GM23338 (cell line): ENCODE data around the gene ACTR6. TPM values are rescaled to one million over a fixed set of nuclear protein-coding genes. Genes with fewer than 3 reads are reported as not detected.

Experiments used
- ATAC-seq: fragments of 200-7000 bp; cut with Tn5 transposase; 3 replicates; pipeline ENCODE4 v1.9.1; 2020
- DNase-seq: peaks from one replicate; pipeline ENCODE4 v3.0.0-alpha.2; 2015; ENCODE audit warnings: low spot score
- H2AFZ ChIP-seq: fragments of 200-600 bp; sonication (generic); 2 replicates; pipeline ENCODE4 v1.8.0; 2016; ENCODE audit warnings: antibody characterized with exemption, mild to moderate bottlenecking, moderate library complexity
- H3F3A ChIP-seq: fragments of 200-600 bp; sonication (generic); replicated peaks from 2 replicates; pipeline ENCODE4 v1.8.0; 2017; ENCODE audit warnings: antibody characterized with exemption, mixed run types, low read depth
- H3K27ac ChIP-seq: fragments of 200-600 bp; sonication (generic); 2 replicates; pipeline ENCODE4 v1.6.1; 2016; ENCODE audit warnings: low read depth
- H3K27me3 ChIP-seq: fragments of 200-600 bp; sonication (generic); 2 replicates; pipeline ENCODE4 v1.8.0; 2016; ENCODE audit warnings: mild to moderate bottlenecking, mixed run types, moderate library complexity; ENCODE audit not compliant: insufficient read depth
- H3K36me3 ChIP-seq: fragments of 200-600 bp; sonication (generic); 2 replicates; pipeline ENCODE4 v1.8.0; 2016; ENCODE audit warnings: mild to moderate bottlenecking; ENCODE audit not compliant: insufficient read depth
- H3K4me1 ChIP-seq: fragments of 200-600 bp; sonication (generic); 2 replicates; pipeline ENCODE4 v1.8.0; 2016; ENCODE audit warnings: mild to moderate bottlenecking, moderate library complexity; ENCODE audit not compliant: insufficient read depth
- H3K4me2 ChIP-seq: fragments of 200-600 bp; sonication (generic); 2 replicates; pipeline ENCODE4 v1.7.1; 2017; ENCODE audit warnings: mixed run types
- H3K4me3 ChIP-seq: fragments of 200-600 bp; sonication (generic); 2 replicates; pipeline ENCODE4 v1.6.1; 2016; ENCODE audit warnings: mixed run types
- H3K79me2 ChIP-seq: fragments of 200-600 bp; sonication (generic); replicated peaks from 2 replicates; pipeline ENCODE4 v1.8.0; 2017; ENCODE audit warnings: mild to moderate bottlenecking; ENCODE audit not compliant: insufficient read depth
- H3K9me2 ChIP-seq: fragments of 200-600 bp; sonication (generic); 2 replicates; pipeline ENCODE4 v1.8.0; 2017; ENCODE audit not compliant: insufficient read depth
- H4K20me1 ChIP-seq: fragments of 200-600 bp; sonication (generic); replicated peaks from 2 replicates; pipeline ENCODE4 v1.8.0; 2017; ENCODE audit warnings: mild to moderate bottlenecking; ENCODE audit not compliant: insufficient read depth
- H3K27ac Mint-ChIP-seq: 2 replicates; pipeline ENCODE4 v1.8.0; 2020; ENCODE audit warnings: inconsistent platforms, mild to moderate bottlenecking, moderate library complexity, mixed read lengths
- H3K27me3 Mint-ChIP-seq: 3 replicates; pipeline ENCODE4 v1.8.0; 2022; ENCODE audit warnings: low read depth, mild to moderate bottlenecking, moderate library complexity, mixed read lengths, inconsistent platforms; ENCODE audit not compliant: insufficient read depth, poor library complexity
- H3K36me3 Mint-ChIP-seq: 3 replicates; pipeline ENCODE4 v1.8.0; 2021; ENCODE audit warnings: low read depth, mild to moderate bottlenecking, inconsistent platforms, moderate library complexity, mixed read lengths
- H3K4me1 Mint-ChIP-seq: 3 replicates; pipeline ENCODE4 v1.8.0; 2020; ENCODE audit warnings: mild to moderate bottlenecking, inconsistent platforms, mixed read lengths
- H3K4me3 Mint-ChIP-seq: 3 replicates; pipeline ENCODE4 v1.8.0; 2021; ENCODE audit warnings: moderate library complexity, mild to moderate bottlenecking, inconsistent platforms, mixed read lengths
- H3K9me3 Mint-ChIP-seq: 3 replicates; pipeline ENCODE4 v1.8.0; 2020; ENCODE audit warnings: moderate library complexity, mild to moderate bottlenecking, inconsistent platforms, mixed read lengths
- CREB1 ChIP-seq: fragments of 250-450 bp; sonication (Bioruptor Pico); IDR thresholded peaks from 2 replicates; pipeline ENCODE4 v1.5.0; 2020; ENCODE audit warnings: low read depth, mild to moderate bottlenecking, moderate library complexity
- STAT1 ChIP-seq: IDR thresholded peaks from one replicate; pipeline ENCODE4 v1.6.1; 2016; ENCODE audit warnings: antibody characterized with exemption; ENCODE audit not compliant: unreplicated experiment
- ZNF114 ChIP-seq: fragments of 250-450 bp; sonication (Bioruptor Pico); IDR thresholded peaks from 2 replicates; pipeline ENCODE4 v1.5.0; 2020; ENCODE audit warnings: mild to moderate bottlenecking, moderate library complexity
- polyA plus RNA-seq: library from polyadenylated mRNA; unstranded; fragments of >200 nt; fragmentation: Nextera tagmentation; extraction: Ambion mirVana; gene quantifications from 2 replicates; pipeline ENCODE4 v1.2.1, GENCODE V29; 2016
- total RNA-seq: library from RNA; depleted of rRNA; stranded (reverse); fragments of >200 nt; shearing (Covaris generic); gene quantifications from 2 replicates; pipeline ENCODE4 v1.2.3, GENCODE V29; 2014
- TF ChIP-seq, protein P1 (sequence below), 2 experiments: fragments of 200-600 bp in 1 of 2; sonication (generic) in 1 of 2; conservative IDR thresholded peaks; 2 replicates each; pipeline versions ENCODE4 v1.5.1 to v1.6.1; 2016 to 2017; ENCODE audit warnings: antibody characterized with exemption in 2 of 2, low read depth in 2 of 2, mild to moderate bottlenecking in 2 of 2, moderate library complexity in 1 of 2
- TF ChIP-seq, protein P2 (sequence below): fragments of 250-450 bp; sonication (Bioruptor Pico); IDR thresholded peaks from 2 replicates; pipeline ENCODE4 v1.5.0; 2020; ENCODE audit warnings: mild to moderate bottlenecking, moderate library complexity
- TF ChIP-seq, protein P3 (sequence below): IDR thresholded peaks from 2 replicates; pipeline ENCODE4 v1.6.1; 2016; ENCODE audit warnings: antibody characterized with exemption
- TF ChIP-seq, protein P4 (sequence below): IDR thresholded peaks from one replicate; pipeline ENCODE4 v1.6.1; 2018; ENCODE audit warnings: antibody characterized with exemption; ENCODE audit not compliant: unreplicated experiment

Gene ACTR6
- total and polyA plus RNA-seq, 2 experiments from 2014 or later, result 30.1 to 42.5 TPM

DNA sequence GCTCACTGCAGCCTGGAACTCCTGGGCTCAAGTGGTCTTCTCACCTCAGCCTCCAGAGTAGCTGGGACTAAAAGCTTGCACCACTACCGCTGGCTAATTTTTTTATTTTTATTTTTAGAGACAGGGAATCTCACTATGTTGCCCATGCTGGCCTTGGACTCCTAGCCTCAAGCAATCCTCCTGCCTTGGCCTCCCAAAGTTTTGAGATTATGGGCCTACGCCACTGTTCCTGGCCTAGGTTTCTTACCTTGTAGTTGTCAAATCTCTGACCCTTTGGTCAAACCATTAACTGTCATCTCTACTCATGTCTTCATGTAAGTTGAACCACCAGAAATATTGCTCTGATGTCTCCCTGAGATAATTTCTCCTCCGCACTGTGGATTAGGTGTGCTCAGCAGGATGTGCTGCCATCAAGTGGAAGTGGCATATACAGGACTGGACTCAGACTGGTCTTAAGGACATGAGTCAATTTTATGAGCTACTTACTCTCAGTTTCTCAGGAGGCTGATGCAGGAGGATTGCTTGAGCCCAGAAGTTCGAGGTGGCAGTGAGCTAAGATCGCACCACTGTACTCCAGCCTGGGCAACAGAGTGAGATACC, 28.5 kb downstream of the ACTR6 start:
- 0 out of 2 replicates have a peak, but pooled peaks cover 2% of the 10 kb centered on the region for H3F3A ChIP-seq
- DNase-seq (peak; percentile 7), ATAC-seq (no peak)
- no peaks in the 10 kb centered on the region for H4K20me1 ChIP-seq
- no peak overlapping the region for H2AFZ ChIP-seq
- H3K4me1 ChIP-seq, result no peaks in the 10 kb centered on the region
- H3K27me3 ChIP-seq, result no peaks in the 10 kb centered on the region
- H3K36me3 Mint-ChIP-seq, result peaks cover 14% of the 10 kb centered on the region; the same call in 1 of the 3 replicates
- H3K36me3 ChIP-seq, result no peaks in the 10 kb centered on the region; the same call in 1 of the 2 replicates
- peaks cover 1% of the 10 kb centered on the region; the same call in 1 of the 3 replicates for H3K4me1 Mint-ChIP-seq
- TF ChIP-seq, protein P1, sequence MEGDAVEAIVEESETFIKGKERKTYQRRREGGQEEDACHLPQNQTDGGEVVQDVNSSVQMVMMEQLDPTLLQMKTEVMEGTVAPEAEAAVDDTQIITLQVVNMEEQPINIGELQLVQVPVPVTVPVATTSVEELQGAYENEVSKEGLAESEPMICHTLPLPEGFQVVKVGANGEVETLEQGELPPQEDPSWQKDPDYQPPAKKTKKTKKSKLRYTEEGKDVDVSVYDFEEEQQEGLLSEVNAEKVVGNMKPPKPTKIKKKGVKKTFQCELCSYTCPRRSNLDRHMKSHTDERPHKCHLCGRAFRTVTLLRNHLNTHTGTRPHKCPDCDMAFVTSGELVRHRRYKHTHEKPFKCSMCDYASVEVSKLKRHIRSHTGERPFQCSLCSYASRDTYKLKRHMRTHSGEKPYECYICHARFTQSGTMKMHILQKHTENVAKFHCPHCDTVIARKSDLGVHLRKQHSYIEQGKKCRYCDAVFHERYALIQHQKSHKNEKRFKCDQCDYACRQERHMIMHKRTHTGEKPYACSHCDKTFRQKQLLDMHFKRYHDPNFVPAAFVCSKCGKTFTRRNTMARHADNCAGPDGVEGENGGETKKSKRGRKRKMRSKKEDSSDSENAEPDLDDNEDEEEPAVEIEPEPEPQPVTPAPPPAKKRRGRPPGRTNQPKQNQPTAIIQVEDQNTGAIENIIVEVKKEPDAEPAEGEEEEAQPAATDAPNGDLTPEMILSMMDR (conservative IDR thresholded peaks at IDR 0.05; ENCODE audit: low read depth in 2 of 2), result peak; percentile 27 to 65; a peak in 3 of 4 replicates
- no peak for TF ChIP-seq CREB1 (CRISPR knock-in tag)
- H3K79me2 ChIP-seq, result no peaks in the 10 kb centered on the region
- no peaks in the 10 kb centered on the region for H3K9me3 Mint-ChIP-seq
- H3K27ac Mint-ChIP-seq, result no peak overlapping the region
- no peaks in the 10 kb centered on the region for H3K9me2 ChIP-seq
- no peaks in the 10 kb centered on the region for H3K27me3 Mint-ChIP-seq
- H3K4me3 ChIP-seq, result no peak overlapping the region
- H3K27ac ChIP-seq, result no peak overlapping the region
- H3K4me2 ChIP-seq, result no peak overlapping the region
- H3K4me3 Mint-ChIP-seq, result no peak overlapping the region

DNA sequence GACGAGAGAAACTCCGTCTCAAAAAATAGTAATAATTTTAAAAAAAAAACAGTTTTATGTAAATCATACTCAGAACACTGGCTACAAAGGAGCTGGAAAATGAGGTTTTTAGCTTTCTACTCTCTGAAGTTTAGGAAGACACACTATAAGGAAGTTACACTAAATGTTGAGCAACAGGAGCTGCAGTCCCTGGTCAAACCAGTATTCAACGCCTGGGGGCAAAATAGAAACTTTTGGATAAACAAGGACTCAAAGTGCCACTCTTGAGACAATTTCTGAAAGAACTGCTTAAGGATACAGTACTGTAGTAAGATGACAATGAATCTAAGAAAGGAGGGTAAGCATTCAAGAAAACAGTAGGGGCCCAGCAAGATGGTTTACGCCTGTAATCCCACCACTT, 29.3 kb downstream of the ACTR6 start:
- H3K27ac Mint-ChIP-seq, result no peak overlapping the region
- Histone ChIP-seq H3K9me2 (no peaks in the 10 kb centered on the region), H3F3A (0 out of 2 replicates have a peak, but pooled peaks cover 2% of the 10 kb centered on the region), H3K4me3 (no peak overlapping the region), H3K27ac (no peak overlapping the region), H3K36me3 (no peaks in the 10 kb centered on the region; the same call in 1 of the 2 replicates), H3K4me2 (no peak overlapping the region), H3K79me2 (no peaks in the 10 kb centered on the region), H4K20me1 (no peaks in the 10 kb centered on the region), H3K4me1 (no peaks in the 10 kb centered on the region), H3K27me3 (no peaks in the 10 kb centered on the region), H2AFZ (no peak overlapping the region)
- H3K36me3 Mint-ChIP-seq, result peaks cover 10% of the 10 kb centered on the region; the same call in 1 of the 3 replicates
- peaks cover 3% of the 10 kb centered on the region; the same call in 1 of the 3 replicates for H3K4me1 Mint-ChIP-seq
- no peak for ATAC-seq
- H3K4me3 Mint-ChIP-seq, result no peak overlapping the region
- no peaks in the 10 kb centered on the region for H3K9me3 Mint-ChIP-seq
- no peaks in the 10 kb centered on the region for H3K27me3 Mint-ChIP-seq
- DNase-seq, result no peak
- TF ChIP-seq, protein P2, sequence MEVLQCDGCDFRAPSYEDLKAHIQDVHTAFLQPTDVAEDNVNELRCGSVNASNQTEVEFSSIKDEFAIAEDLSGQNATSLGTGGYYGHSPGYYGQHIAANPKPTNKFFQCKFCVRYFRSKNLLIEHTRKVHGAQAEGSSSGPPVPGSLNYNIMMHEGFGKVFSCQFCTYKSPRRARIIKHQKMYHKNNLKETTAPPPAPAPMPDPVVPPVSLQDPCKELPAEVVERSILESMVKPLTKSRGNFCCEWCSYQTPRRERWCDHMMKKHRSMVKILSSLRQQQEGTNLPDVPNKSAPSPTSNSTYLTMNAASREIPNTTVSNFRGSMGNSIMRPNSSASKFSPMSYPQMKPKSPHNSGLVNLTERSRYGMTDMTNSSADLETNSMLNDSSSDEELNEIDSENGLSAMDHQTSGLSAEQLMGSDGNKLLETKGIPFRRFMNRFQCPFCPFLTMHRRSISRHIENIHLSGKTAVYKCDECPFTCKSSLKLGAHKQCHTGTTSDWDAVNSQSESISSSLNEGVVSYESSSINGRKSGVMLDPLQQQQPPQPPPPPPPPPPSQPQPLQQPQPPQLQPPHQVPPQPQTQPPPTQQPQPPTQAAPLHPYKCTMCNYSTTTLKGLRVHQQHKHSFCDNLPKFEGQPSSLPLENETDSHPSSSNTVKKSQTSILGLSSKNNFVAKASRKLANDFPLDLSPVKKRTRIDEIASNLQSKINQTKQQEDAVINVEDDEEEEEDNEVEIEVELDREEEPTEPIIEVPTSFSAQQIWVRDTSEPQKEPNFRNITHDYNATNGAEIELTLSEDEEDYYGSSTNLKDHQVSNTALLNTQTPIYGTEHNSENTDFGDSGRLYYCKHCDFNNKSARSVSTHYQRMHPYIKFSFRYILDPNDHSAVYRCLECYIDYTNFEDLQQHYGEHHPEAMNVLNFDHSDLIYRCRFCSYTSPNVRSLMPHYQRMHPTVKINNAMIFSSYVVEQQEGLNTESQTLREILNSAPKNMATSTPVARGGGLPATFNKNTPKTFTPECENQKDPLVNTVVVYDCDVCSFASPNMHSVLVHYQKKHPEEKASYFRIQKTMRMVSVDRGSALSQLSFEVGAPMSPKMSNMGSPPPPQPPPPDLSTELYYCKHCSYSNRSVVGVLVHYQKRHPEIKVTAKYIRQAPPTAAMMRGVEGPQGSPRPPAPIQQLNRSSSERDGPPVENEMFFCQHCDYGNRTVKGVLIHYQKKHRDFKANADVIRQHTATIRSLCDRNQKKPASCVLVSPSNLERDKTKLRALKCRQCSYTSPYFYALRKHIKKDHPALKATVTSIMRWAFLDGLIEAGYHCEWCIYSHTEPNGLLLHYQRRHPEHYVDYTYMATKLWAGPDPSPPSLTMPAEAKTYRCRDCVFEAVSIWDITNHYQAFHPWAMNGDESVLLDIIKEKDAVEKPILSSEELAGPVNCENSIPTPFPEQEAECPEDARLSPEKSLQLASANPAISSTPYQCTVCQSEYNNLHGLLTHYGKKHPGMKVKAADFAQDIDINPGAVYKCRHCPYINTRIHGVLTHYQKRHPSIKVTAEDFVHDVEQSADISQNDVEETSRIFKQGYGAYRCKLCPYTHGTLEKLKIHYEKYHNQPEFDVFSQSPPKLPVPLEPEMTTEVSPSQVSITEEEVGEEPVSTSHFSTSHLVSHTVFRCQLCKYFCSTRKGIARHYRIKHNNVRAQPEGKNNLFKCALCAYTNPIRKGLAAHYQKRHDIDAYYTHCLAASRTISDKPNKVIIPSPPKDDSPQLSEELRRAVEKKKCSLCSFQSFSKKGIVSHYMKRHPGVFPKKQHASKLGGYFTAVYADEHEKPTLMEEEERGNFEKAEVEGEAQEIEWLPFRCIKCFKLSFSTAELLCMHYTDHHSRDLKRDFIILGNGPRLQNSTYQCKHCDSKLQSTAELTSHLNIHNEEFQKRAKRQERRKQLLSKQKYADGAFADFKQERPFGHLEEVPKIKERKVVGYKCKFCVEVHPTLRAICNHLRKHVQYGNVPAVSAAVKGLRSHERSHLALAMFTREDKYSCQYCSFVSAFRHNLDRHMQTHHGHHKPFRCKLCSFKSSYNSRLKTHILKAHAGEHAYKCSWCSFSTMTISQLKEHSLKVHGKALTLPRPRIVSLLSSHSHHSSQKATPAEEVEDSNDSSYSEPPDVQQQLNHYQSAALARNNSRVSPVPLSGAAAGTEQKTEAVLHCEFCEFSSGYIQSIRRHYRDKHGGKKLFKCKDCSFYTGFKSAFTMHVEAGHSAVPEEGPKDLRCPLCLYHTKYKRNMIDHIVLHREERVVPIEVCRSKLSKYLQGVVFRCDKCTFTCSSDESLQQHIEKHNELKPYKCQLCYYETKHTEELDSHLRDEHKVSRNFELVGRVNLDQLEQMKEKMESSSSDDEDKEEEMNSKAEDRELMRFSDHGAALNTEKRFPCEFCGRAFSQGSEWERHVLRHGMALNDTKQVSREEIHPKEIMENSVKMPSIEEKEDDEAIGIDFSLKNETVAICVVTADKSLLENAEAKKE (CRISPR knock-in tag), result no peak
- TF ChIP-seq, protein P3, sequence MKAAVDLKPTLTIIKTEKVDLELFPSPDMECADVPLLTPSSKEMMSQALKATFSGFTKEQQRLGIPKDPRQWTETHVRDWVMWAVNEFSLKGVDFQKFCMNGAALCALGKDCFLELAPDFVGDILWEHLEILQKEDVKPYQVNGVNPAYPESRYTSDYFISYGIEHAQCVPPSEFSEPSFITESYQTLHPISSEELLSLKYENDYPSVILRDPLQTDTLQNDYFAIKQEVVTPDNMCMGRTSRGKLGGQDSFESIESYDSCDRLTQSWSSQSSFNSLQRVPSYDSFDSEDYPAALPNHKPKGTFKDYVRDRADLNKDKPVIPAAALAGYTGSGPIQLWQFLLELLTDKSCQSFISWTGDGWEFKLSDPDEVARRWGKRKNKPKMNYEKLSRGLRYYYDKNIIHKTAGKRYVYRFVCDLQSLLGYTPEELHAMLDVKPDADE, result no peak
- TF ChIP-seq ZNF114 (no peak), STAT1 (no peak)
- TF ChIP-seq, protein P4, sequence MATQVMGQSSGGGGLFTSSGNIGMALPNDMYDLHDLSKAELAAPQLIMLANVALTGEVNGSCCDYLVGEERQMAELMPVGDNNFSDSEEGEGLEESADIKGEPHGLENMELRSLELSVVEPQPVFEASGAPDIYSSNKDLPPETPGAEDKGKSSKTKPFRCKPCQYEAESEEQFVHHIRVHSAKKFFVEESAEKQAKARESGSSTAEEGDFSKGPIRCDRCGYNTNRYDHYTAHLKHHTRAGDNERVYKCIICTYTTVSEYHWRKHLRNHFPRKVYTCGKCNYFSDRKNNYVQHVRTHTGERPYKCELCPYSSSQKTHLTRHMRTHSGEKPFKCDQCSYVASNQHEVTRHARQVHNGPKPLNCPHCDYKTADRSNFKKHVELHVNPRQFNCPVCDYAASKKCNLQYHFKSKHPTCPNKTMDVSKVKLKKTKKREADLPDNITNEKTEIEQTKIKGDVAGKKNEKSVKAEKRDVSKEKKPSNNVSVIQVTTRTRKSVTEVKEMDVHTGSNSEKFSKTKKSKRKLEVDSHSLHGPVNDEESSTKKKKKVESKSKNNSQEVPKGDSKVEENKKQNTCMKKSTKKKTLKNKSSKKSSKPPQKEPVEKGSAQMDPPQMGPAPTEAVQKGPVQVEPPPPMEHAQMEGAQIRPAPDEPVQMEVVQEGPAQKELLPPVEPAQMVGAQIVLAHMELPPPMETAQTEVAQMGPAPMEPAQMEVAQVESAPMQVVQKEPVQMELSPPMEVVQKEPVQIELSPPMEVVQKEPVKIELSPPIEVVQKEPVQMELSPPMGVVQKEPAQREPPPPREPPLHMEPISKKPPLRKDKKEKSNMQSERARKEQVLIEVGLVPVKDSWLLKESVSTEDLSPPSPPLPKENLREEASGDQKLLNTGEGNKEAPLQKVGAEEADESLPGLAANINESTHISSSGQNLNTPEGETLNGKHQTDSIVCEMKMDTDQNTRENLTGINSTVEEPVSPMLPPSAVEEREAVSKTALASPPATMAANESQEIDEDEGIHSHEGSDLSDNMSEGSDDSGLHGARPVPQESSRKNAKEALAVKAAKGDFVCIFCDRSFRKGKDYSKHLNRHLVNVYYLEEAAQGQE, result no peak
